Lung (tissue), 12 donors: Measurements from ENCODE around the gene P4HB. TPM values are rescaled to one million over a fixed set of nuclear protein-coding genes. Genes with fewer than 3 reads are reported as not detected.

Experiments used
- ATAC-seq: fragments of 200-7000 bp; cut with Tn5 transposase; one replicate; pipeline ENCODE4 v1.9.1; 2020; ENCODE audit warnings: moderate number of reproducible peaks; ENCODE audit not compliant: insufficient read depth, low FRiP score
- DNase-seq, 3 donors: peaks; one replicate each; pipeline ENCODE4 v3.0.0-alpha.2; 2013 to 2017
- H3K27ac ChIP-seq, 2 donors: one replicate each; pipeline ENCODE4 v1.5.1; 2013; ENCODE audit warnings: mild to moderate bottlenecking in 2 of 2, moderate library complexity in 2 of 2, control low read depth in 1 of 2, inconsistent platforms in 1 of 2, low read depth in 1 of 2, low read length in 1 of 2
- H3K27me3 ChIP-seq, 3 donors: one replicate each; pipeline ENCODE4 v1.5.1; 2013; ENCODE audit warnings: low read length in 2 of 3; ENCODE audit not compliant: control insufficient read depth in 3 of 3, insufficient read depth in 3 of 3
- H3K36me3 ChIP-seq, 4 donors: one replicate each; pipeline ENCODE4 v1.5.1; 2013; ENCODE audit warnings: low read length in 4 of 4, mild to moderate bottlenecking in 1 of 4, moderate library complexity in 1 of 4; ENCODE audit not compliant: control insufficient read depth in 4 of 4, insufficient read depth in 4 of 4
- H3K4me1 ChIP-seq, 5 donors: one replicate each; pipeline ENCODE4 v1.5.1; 2013; ENCODE audit warnings: low read length in 5 of 5, mild to moderate bottlenecking in 2 of 5, moderate library complexity in 1 of 5; ENCODE audit not compliant: control insufficient read depth in 5 of 5, insufficient read depth in 5 of 5
- H3K4me3 ChIP-seq: one replicate; pipeline ENCODE4 v1.5.1; 2013; ENCODE audit warnings: mild to moderate bottlenecking, control low read depth, moderate library complexity
- H3K9ac ChIP-seq, 2 donors: one replicate each; pipeline ENCODE4 v1.5.1; 2013; ENCODE audit warnings: low read length in 2 of 2, control low read depth in 1 of 2; ENCODE audit not compliant: insufficient read depth in 1 of 2
- H3K9me3 ChIP-seq, 4 donors: one replicate each; pipeline ENCODE4 v1.5.1; 2013; ENCODE audit warnings: low read length in 3 of 4, mild to moderate bottlenecking in 1 of 4, moderate library complexity in 1 of 4; ENCODE audit not compliant: control insufficient read depth in 4 of 4, insufficient read depth in 3 of 4
- WGBS, 2 donors: extraction: QIAGEN DNeasy Blood & Tissue Kit; methylation state at CpG; one replicate each; pipeline ENCODE4 v1.1.7; 2013; 5-methylcytosine and 5-hydroxymethylcytosine counted together
- polyA plus RNA-seq, 2 donors: library from polyadenylated mRNA; stranded (reverse); fragments of 200-250 nt; gene quantifications; one replicate each; pipeline ENCODE4 v1.2.1, GENCODE V29; 2013
- total RNA-seq, 2 donors: library from RNA; depleted of rRNA in 1 of 2; stranded (reverse); fragments of >200 nt in 1 of 2; gene quantifications; one replicate each; pipeline ENCODE4 v1.2.1, GENCODE V29; 2014 to 2021
- TF ChIP-seq, protein P1 (sequence below): IDR thresholded peaks from 2 replicates; pipeline ENCODE4 v1.5.1; 2012; ENCODE audit warnings: mild to moderate bottlenecking; ENCODE audit errors: control extremely low read depth, extremely low read depth
- donor health status: control.
- donor health status: control.
- donor health status: Bipolar disorder and iron deficiency.
- donor health status: healthy.
- donor health status: DM: yes; HTN: yes; CAD: no.

The P4HB gene
- total and polyA plus RNA-seq, 4 donors = 356 to 990 (median 779) TPM

DNA sequence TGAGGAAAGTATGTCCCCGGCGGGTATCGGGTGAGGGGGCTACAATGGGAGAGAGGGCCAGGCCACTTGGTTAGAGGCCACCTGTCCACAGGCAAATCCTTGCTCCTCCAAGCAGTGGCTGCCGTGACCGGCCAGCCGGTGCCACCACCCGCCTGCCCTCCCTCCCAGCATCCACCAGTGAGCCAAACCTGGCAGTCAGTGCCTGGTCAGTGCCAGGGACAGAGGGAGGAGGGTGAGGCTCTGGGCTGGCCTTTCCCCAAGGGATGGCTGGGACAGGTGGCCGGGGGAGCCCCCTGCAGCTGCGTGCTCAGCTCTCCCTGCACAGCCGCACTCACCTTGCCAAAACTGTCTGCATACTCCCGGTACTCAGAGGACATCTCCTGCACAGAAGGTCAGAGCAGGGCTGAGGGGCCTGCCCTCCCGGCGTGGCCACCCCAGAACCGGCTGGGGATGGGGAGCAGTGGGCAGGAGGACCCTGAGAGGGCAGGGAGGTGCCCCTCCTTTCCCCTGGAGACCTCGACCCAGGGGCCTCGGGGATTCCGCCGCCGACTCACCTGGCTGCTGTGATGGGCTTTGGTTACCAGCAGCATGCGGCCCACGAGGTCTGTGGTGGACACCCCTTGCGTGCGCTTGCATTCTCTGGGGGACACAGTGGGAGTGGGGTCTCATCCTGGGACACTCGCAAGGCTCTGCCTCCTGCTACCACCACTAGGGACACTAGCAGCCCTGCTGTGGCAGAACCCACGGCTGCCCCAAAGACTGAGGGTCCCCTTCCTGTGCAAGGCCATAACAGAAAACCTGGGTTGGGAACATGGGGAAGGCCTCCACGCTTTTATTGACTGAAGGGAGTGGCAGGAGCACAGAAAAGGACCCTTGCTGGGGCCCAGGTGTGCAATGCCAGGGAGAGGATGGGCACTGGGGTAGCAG is 47.1 kb upstream of the P4HB start:
- Histone ChIP-seq H3K9ac (no peak overlapping the region), H3K27ac (no peak overlapping the region), H3K9me3 (no peaks in the 10 kb centered on the region), H3K4me1 (peaks cover 0 to 14% (median 5%) of the 10 kb centered on the region in 5 donors), H3K4me3 (no peak overlapping the region), H3K27me3 (no peaks in the 10 kb centered on the region), H3K36me3 (peaks cover 0 to 50% (median 1%) of the 10 kb centered on the region in 4 donors)
- DNase-seq (no peak), ATAC-seq (no peak)
- WGBS, 2 donors = 93 to 97% methylated on average over 21 to 26 of the region's 26 CpGs
- TF ChIP-seq, protein P1, sequence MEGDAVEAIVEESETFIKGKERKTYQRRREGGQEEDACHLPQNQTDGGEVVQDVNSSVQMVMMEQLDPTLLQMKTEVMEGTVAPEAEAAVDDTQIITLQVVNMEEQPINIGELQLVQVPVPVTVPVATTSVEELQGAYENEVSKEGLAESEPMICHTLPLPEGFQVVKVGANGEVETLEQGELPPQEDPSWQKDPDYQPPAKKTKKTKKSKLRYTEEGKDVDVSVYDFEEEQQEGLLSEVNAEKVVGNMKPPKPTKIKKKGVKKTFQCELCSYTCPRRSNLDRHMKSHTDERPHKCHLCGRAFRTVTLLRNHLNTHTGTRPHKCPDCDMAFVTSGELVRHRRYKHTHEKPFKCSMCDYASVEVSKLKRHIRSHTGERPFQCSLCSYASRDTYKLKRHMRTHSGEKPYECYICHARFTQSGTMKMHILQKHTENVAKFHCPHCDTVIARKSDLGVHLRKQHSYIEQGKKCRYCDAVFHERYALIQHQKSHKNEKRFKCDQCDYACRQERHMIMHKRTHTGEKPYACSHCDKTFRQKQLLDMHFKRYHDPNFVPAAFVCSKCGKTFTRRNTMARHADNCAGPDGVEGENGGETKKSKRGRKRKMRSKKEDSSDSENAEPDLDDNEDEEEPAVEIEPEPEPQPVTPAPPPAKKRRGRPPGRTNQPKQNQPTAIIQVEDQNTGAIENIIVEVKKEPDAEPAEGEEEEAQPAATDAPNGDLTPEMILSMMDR = no peak

DNA sequence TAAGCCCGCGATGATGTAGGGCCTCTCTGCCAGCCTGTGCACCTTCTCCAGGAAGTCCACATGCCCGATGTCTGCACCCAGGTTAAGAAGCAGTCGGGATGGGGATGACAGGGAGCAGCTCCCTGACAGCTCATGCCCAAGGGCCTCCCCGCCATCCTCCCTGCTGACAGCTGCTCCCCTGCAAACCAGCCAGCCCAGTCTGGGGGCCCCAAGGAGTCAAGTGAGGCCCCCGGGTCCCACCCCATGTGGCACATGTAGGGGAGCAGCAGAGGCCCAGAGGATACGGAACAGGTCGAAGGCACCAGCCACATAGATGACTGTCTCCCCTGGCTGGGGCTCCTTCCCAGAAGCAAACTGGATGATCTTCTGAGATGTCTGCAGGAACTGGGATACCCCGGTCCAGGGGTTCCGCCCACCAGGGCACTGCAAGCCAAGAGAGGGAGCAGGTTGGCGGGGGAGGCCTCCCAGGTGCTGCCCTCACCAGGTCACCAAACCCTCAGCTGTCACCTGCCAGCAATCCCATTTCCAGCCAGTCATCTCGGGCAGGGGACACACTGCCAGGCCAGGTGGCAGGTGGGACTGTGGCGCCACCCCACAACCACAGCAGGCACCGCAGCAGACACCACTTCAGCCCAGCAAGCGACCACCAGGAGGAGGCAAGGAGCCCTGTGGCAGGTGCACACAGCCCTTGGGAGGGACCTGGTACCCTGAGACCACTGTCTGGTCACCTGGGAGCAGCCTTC is 46.3 kb upstream of the P4HB start:
- Histone ChIP-seq H3K4me1 (peaks cover 0 to 16% (median 6%) of the 10 kb centered on the region in 5 donors), H3K36me3 (peaks cover 0 to 43% (median 0%) of the 10 kb centered on the region in 4 donors), H3K9me3 (no peaks in the 10 kb centered on the region), H3K27me3 (no peaks in the 10 kb centered on the region), H3K9ac (no peak overlapping the region), H3K27ac (no peak overlapping the region), H3K4me3 (no peak overlapping the region)
- no peak for ATAC-seq
- 92 to 94% methylated on average over 14 to 15 of the region's 15 CpGs for WGBS, 2 donors
- DNase-seq = no peak
- TF ChIP-seq, protein P1 = no peak

DNA sequence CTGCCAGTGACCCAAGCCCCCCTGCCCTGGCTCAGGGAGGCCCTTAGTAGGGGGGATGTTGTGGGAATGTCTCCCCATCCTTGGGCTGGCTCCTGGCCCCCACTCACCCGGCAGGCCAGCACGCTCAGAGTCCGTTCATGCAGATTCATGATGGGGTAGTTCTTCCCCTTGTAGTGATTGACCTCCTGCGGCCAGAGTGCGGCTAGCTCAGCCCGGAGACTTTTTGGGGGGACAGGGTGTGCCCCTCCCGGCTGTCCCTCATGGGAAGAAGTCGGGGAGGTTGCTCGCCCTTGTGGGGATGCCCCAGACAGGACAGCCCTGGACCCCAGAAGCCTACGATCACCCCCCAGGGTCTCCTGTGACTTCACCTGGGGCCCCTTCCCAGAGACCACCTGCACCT is 45.7 kb upstream of the P4HB start:
- Histone ChIP-seq H3K9ac (no peak overlapping the region), H3K4me1 (peaks cover 0 to 20% (median 6%) of the 10 kb centered on the region in 5 donors), H3K36me3 (peaks cover 0 to 43% (median 0%) of the 10 kb centered on the region in 4 donors), H3K9me3 (no peaks in the 10 kb centered on the region), H3K27ac (no peak overlapping the region), H3K4me3 (no peak overlapping the region), H3K27me3 (no peaks in the 10 kb centered on the region)
- no peak for ATAC-seq
- WGBS, 2 donors = 94 to 98% methylated on average over 9 to 10 of the region's 10 CpGs
- DNase-seq = no peak
- TF ChIP-seq, protein P1 = no peak
